Neuronal stem cell (in vitro differentiated cells): ENCODE data around the gene CAPN12.
"Not testable (repeated sequence)": the region's sequence is repeated elsewhere in the genome, so short reads cannot be mapped to it uniquely, and the experiment has no call there.

Experiments used
- DNase-seq: peaks from one replicate; pipeline ENCODE4 v3.0.0-alpha.2; 2013; ENCODE audit warnings: low spot score
- H2AFZ ChIP-seq: one replicate; pipeline ENCODE4 v1.6.1; 2013; ENCODE audit warnings: mild to moderate bottlenecking, low read length, inconsistent platforms
- H2AK5ac ChIP-seq: 2 replicates; pipeline ENCODE4 v1.6.1; 2013; ENCODE audit warnings: low read depth, mild to moderate bottlenecking, inconsistent platforms, low read length, moderate library complexity, mixed read lengths
- H2BK120ac ChIP-seq: 2 replicates; pipeline ENCODE4 v1.6.1; 2013; ENCODE audit warnings: low read depth, mild to moderate bottlenecking, inconsistent platforms, low read length, moderate library complexity, mixed read lengths
- H2BK12ac ChIP-seq: one replicate; pipeline ENCODE4 v1.6.1; 2013; ENCODE audit warnings: low read length, inconsistent platforms
- H2BK15ac ChIP-seq: 2 replicates; pipeline ENCODE4 v1.6.1; 2013; ENCODE audit warnings: mild to moderate bottlenecking, low read length, inconsistent platforms, mixed read lengths
- H2BK5ac ChIP-seq: one replicate; pipeline ENCODE4 v1.6.1; 2013; ENCODE audit warnings: inconsistent platforms, mild to moderate bottlenecking, low read length, moderate library complexity
- H3K14ac ChIP-seq: one replicate; pipeline ENCODE4 v1.6.1; 2013; ENCODE audit warnings: low read length, inconsistent platforms
- H3K18ac ChIP-seq: 2 replicates; pipeline ENCODE4 v1.6.1; 2013; ENCODE audit warnings: low read length, inconsistent platforms
- H3K23ac ChIP-seq: 2 replicates; pipeline ENCODE4 v1.6.1; 2013; ENCODE audit warnings: low read depth, mild to moderate bottlenecking, mixed read lengths, low read length, inconsistent platforms; ENCODE audit not compliant: poor library complexity
- H3K27ac ChIP-seq: replicated peaks from 3 replicates; pipeline ENCODE4 v1.5.1; 2013; ENCODE audit warnings: low read length, inconsistent platforms
- H3K27me3 ChIP-seq, 3 experiments: 2 replicates each; pipeline ENCODE4 v1.6.1; 2013; ENCODE audit warnings: low read length in 3 of 3, mild to moderate bottlenecking in 2 of 3, inconsistent platforms in 1 of 3, low read depth in 1 of 3, mixed read lengths in 1 of 3, moderate library complexity in 1 of 3; ENCODE audit not compliant: control insufficient read depth in 3 of 3, insufficient read depth in 3 of 3
- H3K36me3 ChIP-seq, 2 donors: replicated peaks in 1 of 2; 2 replicates each; pipeline ENCODE4 v1.6.1; 2013; ENCODE audit warnings: low read length in 2 of 2; ENCODE audit not compliant: control insufficient read depth in 2 of 2, insufficient read depth in 2 of 2
- H3K4ac ChIP-seq: 2 replicates; pipeline ENCODE4 v1.6.1; 2013; ENCODE audit warnings: inconsistent platforms, mild to moderate bottlenecking, low read length, moderate library complexity
- H3K4me1 ChIP-seq, 2 donors: 1 replicate in 1 of 2; 2 replicates in 1 of 2; pipeline ENCODE4 v1.6.1; 2013; ENCODE audit warnings: low read length in 2 of 2, low read depth in 1 of 2; ENCODE audit not compliant: control insufficient read depth in 2 of 2, insufficient read depth in 1 of 2
- H3K4me2 ChIP-seq: one replicate; pipeline ENCODE4 v1.6.1; 2013; ENCODE audit warnings: mild to moderate bottlenecking, low read length, inconsistent platforms; ENCODE audit not compliant: insufficient read depth, poor library complexity, severe bottlenecking
- H3K4me3 ChIP-seq, 2 donors: 2 replicates each; pipeline ENCODE4 v1.5.1; 2013; ENCODE audit warnings: low read length in 2 of 2, mild to moderate bottlenecking in 2 of 2, inconsistent platforms in 1 of 2, moderate library complexity in 1 of 2
- H3K79me1 ChIP-seq: one replicate; pipeline ENCODE4 v1.6.1; 2013; ENCODE audit warnings: low read depth, mild to moderate bottlenecking, inconsistent platforms, low read length, moderate library complexity
- H3K9ac ChIP-seq: one replicate; pipeline ENCODE4 v1.6.1; 2013; ENCODE audit warnings: mild to moderate bottlenecking, low read depth, low read length, inconsistent platforms; ENCODE audit not compliant: poor library complexity
- H3K9me3 ChIP-seq, 2 donors: replicated peaks in 1 of 2; 2 replicates each; pipeline versions ENCODE3 to v1.6.1; 2013; ENCODE audit warnings: low read length in 2 of 2, mild to moderate bottlenecking in 2 of 2, inconsistent platforms in 1 of 2, low read depth in 1 of 2, mixed read lengths in 1 of 2, moderate library complexity in 1 of 2; ENCODE audit not compliant: control insufficient read depth in 2 of 2, insufficient read depth in 1 of 2
- H4K8ac ChIP-seq: one replicate; pipeline ENCODE4 v1.6.1; 2013; ENCODE audit warnings: low read depth, mild to moderate bottlenecking, inconsistent platforms, low read length, moderate library complexity
- H4K91ac ChIP-seq: one replicate; pipeline ENCODE4 v1.6.1; 2013; ENCODE audit warnings: low read length, low read depth, mild to moderate bottlenecking, inconsistent platforms; ENCODE audit not compliant: poor library complexity
- WGBS, 2 donors: extraction: QIAGEN DNeasy Blood & Tissue Kit; methylation state at CpG; one replicate each; pipeline ENCODE4 v1.1.7; 2013; ENCODE audit warnings: missing lambda C conversion rate in 2 of 2, mixed read lengths in 1 of 2; ENCODE audit not compliant: insufficient read length in 2 of 2, insufficient replicate concordance in 1 of 2; ENCODE audit errors: extremely low coverage in 2 of 2; 5-methylcytosine and 5-hydroxymethylcytosine counted together

Gene CAPN12

DNA sequence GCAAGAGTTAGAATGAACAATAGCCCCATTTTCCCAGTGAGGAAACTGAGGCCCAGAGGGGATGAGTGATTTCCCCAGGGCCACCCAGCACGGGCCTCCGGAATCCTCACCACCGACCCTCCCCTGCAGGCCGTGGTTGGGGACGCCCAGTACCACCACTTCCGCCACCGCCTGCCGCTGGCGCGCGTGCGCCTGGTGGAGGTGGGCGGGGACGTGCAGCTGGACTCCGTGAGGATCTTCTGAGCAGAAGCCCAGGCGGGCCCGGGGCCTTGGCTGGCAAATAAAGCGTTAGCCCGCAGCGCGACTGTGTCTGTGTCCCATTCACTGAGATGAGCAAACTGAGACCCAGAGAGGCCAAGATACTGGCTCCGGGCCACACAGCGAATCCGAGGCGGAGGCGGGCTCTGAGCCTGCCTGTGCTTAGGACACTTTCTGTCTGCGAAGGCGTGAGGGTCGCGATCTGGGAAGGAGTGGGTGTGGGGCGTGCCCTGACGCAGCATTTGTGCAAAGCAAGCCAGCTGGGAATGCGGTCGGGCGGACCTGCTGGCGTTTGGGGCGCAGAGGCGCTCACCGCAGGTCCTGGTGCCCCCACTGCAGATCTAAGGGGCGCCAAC is 47.3 kb upstream of the CAPN12 start:
- H2BK15ac ChIP-seq, H3K14ac ChIP-seq, H3K9ac ChIP-seq, H4K91ac ChIP-seq, H3K36me3 ChIP-seq, H3K4me1 ChIP-seq, H3K4me3 ChIP-seq, H3K79me1 ChIP-seq, H3K18ac ChIP-seq, H3K9me3 ChIP-seq, H2AK5ac ChIP-seq, H3K23ac ChIP-seq, H2BK12ac ChIP-seq, H3K27ac ChIP-seq, H2AFZ ChIP-seq, H3K4me2 ChIP-seq, H4K8ac ChIP-seq, H2BK5ac ChIP-seq, H3K4ac ChIP-seq, DNase-seq, H3K27me3 ChIP-seq, H2BK120ac ChIP-seq: not testable (repeated sequence)
- WGBS, 2 donors = no CpG with 5 or more reads among the region's 40 CpGs

GRCh38 chr19:38790507-38791403 is 46.5 kb upstream of the CAPN12 start:
- H3K4me2 ChIP-seq, H2AK5ac ChIP-seq, DNase-seq, H2BK15ac ChIP-seq, H3K79me1 ChIP-seq, H3K9ac ChIP-seq, H3K36me3 ChIP-seq, H3K4me3 ChIP-seq, H2BK120ac ChIP-seq, H3K9me3 ChIP-seq, H3K4ac ChIP-seq, H2BK12ac ChIP-seq, H4K91ac ChIP-seq, H3K27ac ChIP-seq, H3K14ac ChIP-seq, H2AFZ ChIP-seq, H2BK5ac ChIP-seq, H3K27me3 ChIP-seq, H3K18ac ChIP-seq, H4K8ac ChIP-seq, H3K4me1 ChIP-seq, H3K23ac ChIP-seq: not testable (repeated sequence)
- no CpG with 5 or more reads among the region's 49 CpGs for WGBS, 2 donors

- H3K79me1 ChIP-seq = peaks cover 2% of the 10 kb centered on the region
- H3K4me1 ChIP-seq = peaks cover 0 to 1% of the 10 kb centered on the region in 2 donors
- H3K4me3 ChIP-seq = no peak within 1 kb of the TSS
- H3K27ac ChIP-seq = no peak within 1 kb of the TSS
- H3K9me3 ChIP-seq = no peaks in the 10 kb centered on the region
- no peak within 1 kb of the TSS for H3K4me2 ChIP-seq
- no peak within 1 kb of the TSS for H4K8ac ChIP-seq
- no peak for DNase-seq
- no CpG with 5 or more reads among the region's 17 CpGs for WGBS, 2 donors
- H3K27me3 ChIP-seq = peaks cover 0 to 1% (median 0%) of the 10 kb centered on the region in 3 experiments
- H3K36me3 ChIP-seq = no peaks in the 10 kb centered on the region
- H2AK5ac ChIP-seq = no peak within 1 kb of the TSS
- H3K4ac ChIP-seq = no peak within 1 kb of the TSS
- H4K91ac ChIP-seq = no peak within 1 kb of the TSS
- H2BK5ac ChIP-seq = no peak within 1 kb of the TSS
- H2BK15ac ChIP-seq = no peak within 1 kb of the TSS
- no peak within 1 kb of the TSS for H2BK12ac ChIP-seq
- H2BK120ac ChIP-seq = peak within 1 kb of the TSS; percentile 39
- peak within 1 kb of the TSS; percentile 48 for H3K18ac ChIP-seq
- peak within 1 kb of the TSS; percentile 59 for H2AFZ ChIP-seq
- H3K14ac ChIP-seq = peak within 1 kb of the TSS; percentile 1
- no peak within 1 kb of the TSS for H3K23ac ChIP-seq
- H3K9ac ChIP-seq = no peak within 1 kb of the TSS
Observed at GRCh38 chr19:38788478-38789243, 44.4 kb upstream of the CAPN12 start, which contains the start of gene LGALS7B. TSS of gene LGALS7B (plus strand) at chr19:38789200. CDS start at chr19:38789227, 27 bp downstream.
